HCT116 (cell line): ENCODE measurements around the gene SELENOH. TPM values are rescaled to one million over a fixed set of nuclear protein-coding genes. Genes with fewer than 3 reads are reported as not detected.

ENCODE experiments used
- ATAC-seq: fragments of 200-7000 bp; cut with Tn5 transposase; 2 replicates; pipeline ENCODE4 v1.9.1; 2020; ENCODE audit warnings: mild to moderate bottlenecking, moderate library complexity
- BruUV-seq: library from RNA; stranded (reverse); fragments of 400-500 nt; replicated peaks from 2 replicates; lab custom pipeline; 2021; lab: Mats Ljungman, UMichigan
- CTCF ChIA-PET: fragments of 300-600 bp; sonication (Branson Sonifier 250); formaldehyde crosslinking; loops from one replicate; lab custom pipeline; 2021; ENCODE audit warnings: antibody characterized with exemption; lab: Charles Lee
- POLR2A ChIA-PET: fragments of 300-600, 350-600 bp; sonication (Branson Sonifier 250); formaldehyde crosslinking; loops from one replicate; lab custom pipeline; 2021; ENCODE audit warnings: antibody characterized with exemption; lab: Charles Lee
- RAD21 ChIA-PET, 2 experiments: fragments of 300-600 bp; sonication (Branson Sonifier 250); formaldehyde crosslinking; loops; one replicate each; lab custom pipeline; 2023; ENCODE audit warnings: low total read pairs in 2 of 2; ENCODE audit not compliant: uncharacterized antibody in 2 of 2, unreplicated experiment in 2 of 2, low non-redundant PET in 1 of 2; lab: Charles Lee
- DNase-seq: peaks from one replicate; pipeline ENCODE4 v3.0.0-alpha.2; 2010; ENCODE audit warnings: low read depth, low spot score
- H2AFZ ChIP-seq: fragments of 200-600 bp; shearing (Covaris generic), sonication (generic); 2 replicates; pipeline ENCODE4 v1.6.1; 2017; ENCODE audit warnings: low read depth, mixed run types, mixed read lengths, antibody characterized with exemption, low read length; ENCODE audit not compliant: poor library complexity, severe bottlenecking
- H3K27ac ChIP-seq: 2 replicates; pipeline ENCODE4 v1.5.1; 2012; ENCODE audit warnings: low read depth, low read length
- H3K27me3 ChIP-seq: fragments of 200-600 bp; sonication (generic); 2 replicates; pipeline ENCODE4 v1.6.1; 2016; ENCODE audit warnings: mixed run types, low read length, mixed read lengths; ENCODE audit not compliant: insufficient read depth
- H3K36me3 ChIP-seq, 2 experiments: fragments of 200-500 bp in 1 of 2; fragments of 200-600 bp in 1 of 2; sonication (Bioruptor generic) in 1 of 2; sonication (generic) in 1 of 2; 2 replicates each; pipeline versions ENCODE4 v1.5.1 to v1.6.1; 2014 to 2016; ENCODE audit warnings: low read length in 2 of 2, inconsistent platforms in 1 of 2, mixed read lengths in 1 of 2, mixed run types in 1 of 2; ENCODE audit not compliant: insufficient read depth in 2 of 2, control insufficient read depth in 1 of 2
- H3K4me1 ChIP-seq, 2 experiments: fragments of 200-600 bp in 1 of 2; sonication (generic) in 1 of 2; 2 replicates each; pipeline versions ENCODE4 v1.5.1 to v1.6.1; 2012 to 2017; ENCODE audit warnings: low read length in 2 of 2, inconsistent platforms in 1 of 2, mild to moderate bottlenecking in 1 of 2, mixed read lengths in 1 of 2, mixed run types in 1 of 2, moderate library complexity in 1 of 2; ENCODE audit not compliant: insufficient read depth in 2 of 2, control insufficient read depth in 1 of 2
- H3K4me2 ChIP-seq: fragments of 200-600 bp; sonication (generic); 2 replicates; pipeline ENCODE4 v1.6.1; 2017; ENCODE audit warnings: mixed run types, low read length, mixed read lengths
- H3K4me3 ChIP-seq, 2 experiments: fragments of 200-600 bp in 1 of 2; sonication (generic) in 1 of 2; replicated peaks in 1 of 2; 2 replicates each; pipeline ENCODE4 v1.5.1; 2011 to 2016; ENCODE audit warnings: low read length in 2 of 2, control low read depth in 1 of 2, low read depth in 1 of 2, mild to moderate bottlenecking in 1 of 2, mixed read lengths in 1 of 2, mixed run types in 1 of 2
- H3K79me2 ChIP-seq: fragments of 200-600 bp; sonication (generic); 2 replicates; pipeline ENCODE4 v1.6.1; 2017; ENCODE audit warnings: mild to moderate bottlenecking, mixed run types, low read length, moderate library complexity, mixed read lengths; ENCODE audit not compliant: insufficient read depth
- H3K9ac ChIP-seq: fragments of 200-600 bp; sonication (generic); 2 replicates; pipeline ENCODE4 v1.6.1; 2016; ENCODE audit warnings: low read length, mixed read lengths
- H3K9me2 ChIP-seq: fragments of 200-600 bp; sonication (generic), shearing (Covaris generic); 2 replicates; pipeline ENCODE4 v1.6.1; 2017; ENCODE audit warnings: mixed run types, mild to moderate bottlenecking, moderate library complexity; ENCODE audit not compliant: insufficient read depth
- H3K9me3 ChIP-seq, 2 experiments: fragments of 200-500 bp in 1 of 2; fragments of 200-600 bp in 1 of 2; sonication (Bioruptor generic) in 1 of 2; sonication (generic) in 1 of 2; 2 replicates each; pipeline ENCODE4 v1.6.1; 2014 to 2017; ENCODE audit warnings: low read length in 2 of 2, mixed read lengths in 2 of 2, inconsistent platforms in 1 of 2, low read depth in 1 of 2, mild to moderate bottlenecking in 1 of 2, mixed run types in 1 of 2, moderate library complexity in 1 of 2; ENCODE audit not compliant: control insufficient read depth in 1 of 2, insufficient read depth in 1 of 2
- H4K20me1 ChIP-seq: fragments of 200-600 bp; sonication (generic), shearing (Covaris generic); 2 replicates; pipeline ENCODE4 v1.6.1; 2017; ENCODE audit warnings: mixed run types, mild to moderate bottlenecking, moderate library complexity; ENCODE audit not compliant: insufficient read depth
- EGR1 ChIP-seq: IDR thresholded peaks from 2 replicates; pipeline ENCODE4 v1.6.1; 2012; ENCODE audit warnings: low read depth
- ELF1 ChIP-seq: IDR thresholded peaks from 2 replicates; pipeline ENCODE4 v1.6.1; 2012; ENCODE audit warnings: low read depth, borderline replicate concordance
- POLR2A ChIP-seq: IDR thresholded peaks from 2 replicates; pipeline ENCODE4 v1.7.0; 2011; ENCODE audit warnings: borderline replicate concordance; ENCODE audit not compliant: insufficient read depth, insufficient read length; ENCODE audit errors: extremely low read depth
- POLR2AphosphoS5 ChIP-seq: IDR thresholded peaks from 2 replicates; pipeline ENCODE4 v1.6.1; 2011; ENCODE audit warnings: mild to moderate bottlenecking, low read depth, low read length, moderate library complexity
- SIN3A ChIP-seq: IDR thresholded peaks from 2 replicates; pipeline ENCODE4 v1.6.1; 2012; ENCODE audit warnings: low read depth
- SP1 ChIP-seq: IDR thresholded peaks from 2 replicates; pipeline ENCODE4 v1.6.1; 2012; ENCODE audit warnings: low read depth
- SRF ChIP-seq: IDR thresholded peaks from 2 replicates; pipeline ENCODE4 v1.6.1; 2012; ENCODE audit warnings: low read depth
- TCF7L2 ChIP-seq: IDR thresholded peaks from 2 replicates; pipeline ENCODE4 v1.7.0; 2011; ENCODE audit warnings: borderline replicate concordance, inconsistent platforms; ENCODE audit not compliant: insufficient read depth, insufficient read length; ENCODE audit errors: extremely low read depth
- YY1 ChIP-seq: IDR thresholded peaks from 2 replicates; pipeline ENCODE4 v1.6.1; 2011; ENCODE audit warnings: low read length, low read depth, moderate library complexity, mild to moderate bottlenecking; ENCODE audit not compliant: insufficient replicate concordance; ENCODE audit errors: extremely low read depth
- ZBTB33 ChIP-seq: IDR thresholded peaks from 2 replicates; pipeline ENCODE4 v1.6.1; 2011; ENCODE audit warnings: mild to moderate bottlenecking, low read length, moderate library complexity; ENCODE audit not compliant: insufficient replicate concordance; ENCODE audit errors: extremely low read depth
- ZNF274 ChIP-seq: fragments of 200-500 bp; sonication (Bioruptor generic); IDR thresholded peaks from 2 replicates; pipeline ENCODE4 v1.6.1; 2014; ENCODE audit warnings: mild to moderate bottlenecking, low read depth, low read length, inconsistent platforms
- intact Hi-C: fragments of 100-400 bp; cut with micrococcal nuclease; formaldehyde crosslinking; loops from 2 replicates; pipeline ENCODE4 v1.10.0; 2022
- total RNA-seq: library from RNA; stranded (reverse); gene quantifications from one replicate; pipeline ENCODE4 v1.2.1, GENCODE V29; 2021; ENCODE audit not compliant: unreplicated experiment
- TF ChIP-seq, protein P1 (sequence below): IDR thresholded peaks from 2 replicates; pipeline ENCODE4 v1.6.1; 2012

Gene SELENOH
- total RNA-seq, 1 experiment from 2014 or later: 194 TPM

- ChIA-PET POLR2A (interaction anchor here (0.6 to 2.0 kb wide), 10 partner anchors 10 to 292 kb away, joined by 3 to 8 read pairs (median 4); partner anchors contain the start of genes CTNND1 and SELENOH), RAD21 (no interaction called here), CTCF (interaction anchor here (1.0 to 1.4 kb wide), 4 partner anchors 88 to 802 kb away, joined by 3 to 9 read pairs (median 3); no protein-coding TSS in a partner anchor)
- Histone ChIP-seq H3K4me1 (peaks cover 18 to 22% of the 10 kb centered on the region in 2 experiments), H3K9ac (peak within 1 kb of the TSS; percentile 98), H2AFZ (no peak within 1 kb of the TSS), H3K4me3 (peak within 1 kb of the TSS; percentile 91 to 98), H3K27me3 (no peaks in the 10 kb centered on the region), H3K4me2 (peak within 1 kb of the TSS; percentile 78), H3K9me2 (no peaks in the 10 kb centered on the region), H3K27ac (peak within 1 kb of the TSS; percentile 86), H4K20me1 (no peaks in the 10 kb centered on the region), H3K36me3 (no peaks in the 10 kb centered on the region), H3K79me2 (peaks cover 63% of the 10 kb centered on the region), H3K9me3 (no peaks in the 10 kb centered on the region)
- DNase-seq (peak; percentile 99), ATAC-seq (peak; percentile 85)
- BruUV-seq: TSS peak; percentile 68
- TF ChIP-seq ZNF274 (no peak), ZBTB33 (no peak), YY1 (peak; percentile 92), EGR1 (peak; percentile 9), ELF1 (peak; percentile 72), TCF7L2 (no peak), POLR2AphosphoS5 (peak; percentile 65), SP1 (peak; percentile 98), SRF (peak; percentile 98), POLR2A (peak; percentile 2), SIN3A (peak; percentile 44)
- TF ChIP-seq, protein P1, sequence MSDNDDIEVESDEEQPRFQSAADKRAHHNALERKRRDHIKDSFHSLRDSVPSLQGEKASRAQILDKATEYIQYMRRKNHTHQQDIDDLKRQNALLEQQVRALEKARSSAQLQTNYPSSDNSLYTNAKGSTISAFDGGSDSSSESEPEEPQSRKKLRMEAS: peak; percentile 60
- intact Hi-C loops: loop anchor here (1.0 to 5.0 kb wide), 4 partner anchors 29 to 865 kb away; partner anchors contain the start of genes LPXN, SELENOH, TIMM10 and ZFP91
Measured at GRCh38 chr11:57712256-57713150, 28.8 kb upstream of the SELENOH start, which contains the start of gene TMX2. Gene TMX2, plus strand, starts transcription at chr11:57712593. Its CDS starts 26 bp downstream, at chr11:57712619.
